Hippocampal formation (tissue), 2 donors: Measurements from ENCODE around the gene LGALS7.
"Not testable (repeated sequence)": the region's sequence is repeated elsewhere in the genome, so short reads cannot be mapped to it uniquely, and the experiment has no call there.

Experiments
- DNase-seq, 2 donors: peaks; one replicate each; lab custom pipeline; 2025; lab: John Stamatoyannopoulos, UW

Gene LGALS7

DNA sequence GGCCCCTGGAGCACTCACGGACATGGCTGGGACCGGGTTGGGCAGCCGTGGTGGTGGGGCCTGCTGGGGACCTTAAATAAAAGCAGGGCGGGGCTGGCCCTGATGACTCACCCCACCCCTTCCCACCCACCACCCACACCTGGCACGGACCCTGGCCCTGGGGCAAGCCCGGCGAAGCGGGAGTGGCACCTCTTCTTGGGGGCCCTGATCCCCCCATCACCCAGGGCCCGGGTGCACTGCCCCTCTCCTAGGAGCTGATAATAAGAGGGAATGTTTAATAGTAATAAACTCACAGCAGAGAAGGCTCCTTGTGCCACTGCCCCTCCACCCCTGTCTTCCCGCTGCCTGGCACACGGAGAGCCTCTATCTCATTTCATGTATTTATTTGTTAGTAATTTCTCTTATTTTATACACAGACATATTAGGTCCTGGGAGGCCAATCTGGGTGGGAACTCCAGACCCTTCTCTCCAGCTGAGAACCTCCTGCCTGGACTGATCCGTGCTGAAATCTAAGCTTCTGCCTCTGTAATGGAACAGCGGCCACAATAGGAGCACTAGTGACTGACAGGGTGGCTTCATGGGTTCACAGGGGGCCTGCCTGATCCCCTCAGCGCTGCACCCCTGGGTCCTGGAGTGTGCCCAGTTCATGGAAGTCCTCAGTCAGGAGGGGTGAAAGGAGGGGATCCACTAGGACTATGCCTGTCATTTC lies at the start of gene LGALS7:
Gene LGALS7 (minus strand): TSS at position 49 of the 709 bp plus-strand sequence. CDS start 25 bp downstream, at position 24.
- no peak for DNase-seq

DNA sequence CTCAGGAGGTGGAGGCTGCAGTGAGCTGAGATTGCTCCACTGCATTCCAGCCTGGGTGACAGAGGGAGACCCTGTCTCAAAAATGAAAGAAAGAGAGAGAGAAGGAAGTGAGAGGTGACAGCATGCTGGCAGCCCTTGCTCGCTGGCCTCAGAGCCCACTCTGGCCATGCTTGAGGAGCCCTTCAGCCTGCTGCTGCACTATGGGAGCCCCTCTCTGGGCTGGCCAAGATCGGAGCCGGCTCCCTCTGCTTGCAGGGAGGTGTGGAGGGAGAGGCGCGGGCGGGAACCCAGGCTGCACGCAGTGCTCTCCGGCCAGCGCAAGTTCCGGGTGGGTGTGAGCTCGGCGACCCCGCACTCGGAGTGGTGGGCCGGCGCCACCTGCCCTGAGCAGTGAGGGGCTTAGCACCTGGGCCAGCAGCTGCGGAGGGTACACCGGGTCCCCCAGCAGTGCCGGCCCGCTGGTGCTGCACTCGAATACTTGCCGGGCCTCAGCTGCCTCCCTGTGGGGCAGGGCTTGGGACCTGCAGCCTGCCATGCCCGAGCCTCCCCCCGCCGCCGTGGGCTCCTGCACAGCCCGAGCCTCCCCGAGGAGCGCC lies 48.0 kb upstream of the LGALS7 start:
- not testable (repeated sequence) for DNase-seq

DNA sequence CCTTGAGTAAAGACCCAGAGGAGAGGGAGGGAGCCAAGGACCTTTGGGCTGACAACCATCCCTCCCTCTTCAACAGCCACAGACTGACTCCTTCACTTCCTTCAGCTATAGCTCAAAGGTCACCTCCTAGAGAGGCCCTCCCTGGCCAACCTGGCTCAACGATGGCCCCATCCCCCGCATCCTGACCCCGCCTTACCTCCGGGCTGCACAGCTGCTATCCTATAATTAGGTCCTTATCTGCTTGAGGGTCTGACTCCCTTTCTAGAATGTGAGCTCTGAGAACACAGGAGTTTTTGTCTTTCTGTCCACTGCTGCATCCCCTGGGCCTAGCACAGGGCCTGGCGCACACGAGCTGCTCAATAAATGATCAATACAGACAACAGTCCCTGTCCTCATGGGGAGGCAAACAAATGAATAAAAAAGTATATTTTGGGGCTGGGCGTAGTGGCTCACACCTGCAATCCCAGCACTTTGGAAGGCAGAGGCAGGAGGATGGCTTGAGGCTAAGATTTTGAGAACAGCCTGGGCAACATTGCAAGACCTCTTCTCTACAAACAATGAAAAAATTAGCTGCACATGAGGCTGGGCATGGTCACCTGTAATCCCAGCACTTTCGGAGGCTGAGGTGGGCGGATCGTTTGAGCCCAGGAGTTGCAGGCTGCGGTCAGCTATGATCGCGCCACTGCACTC lies 46.1 kb upstream of the LGALS7 start:
- DNase-seq = no peak

DNA sequence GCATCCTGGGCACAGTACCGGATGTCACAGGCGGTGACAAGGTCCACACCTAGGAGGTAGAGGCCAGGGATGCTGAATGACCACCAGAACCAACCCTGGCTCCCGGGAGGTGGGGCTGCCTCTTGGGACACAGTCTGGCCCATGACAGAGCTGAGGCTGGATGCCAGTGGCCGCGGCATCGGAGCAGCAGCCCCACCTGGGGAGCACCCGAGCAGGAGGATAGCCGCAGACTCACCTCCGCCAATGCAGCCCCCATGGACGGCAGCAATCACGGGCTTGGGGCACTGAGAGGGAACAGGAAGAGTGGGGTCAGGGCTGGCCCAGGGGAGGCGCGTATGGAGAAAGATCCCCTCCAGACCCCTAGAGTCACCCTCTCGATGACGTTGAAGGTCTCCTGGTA lies 43.8 kb upstream of the LGALS7 start:
- no peak for DNase-seq

DNA sequence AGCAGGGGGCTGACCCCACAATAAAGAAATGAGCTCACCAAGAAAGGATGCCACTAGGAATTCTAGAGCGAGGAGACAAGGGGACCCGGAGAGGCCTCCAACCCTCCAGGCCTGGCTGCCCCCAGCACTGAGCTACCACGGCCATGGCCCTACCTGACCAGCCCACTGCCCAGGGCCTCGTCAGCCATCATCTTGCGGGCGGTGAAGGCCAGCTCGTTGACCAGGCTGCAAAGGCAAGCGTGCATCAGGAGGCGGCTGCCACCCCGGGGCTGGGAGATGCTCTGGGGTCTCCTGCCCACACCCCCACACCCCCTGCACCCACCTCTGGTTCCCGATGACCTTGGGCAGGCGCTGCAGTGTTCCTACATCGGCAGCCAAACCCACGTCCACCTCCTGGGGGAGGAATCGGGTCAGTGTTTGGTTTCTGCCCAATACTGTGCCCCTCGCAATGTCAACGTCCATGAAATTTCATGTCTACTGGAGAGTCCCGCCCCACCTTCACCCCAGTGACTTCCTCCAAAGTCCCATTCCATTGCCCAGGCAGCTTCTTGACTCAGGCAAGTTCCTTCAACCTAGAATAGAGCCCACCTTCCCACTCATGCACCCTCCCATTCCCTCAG lies 42.9 kb upstream of the LGALS7 start:
- no peak for DNase-seq

DNA sequence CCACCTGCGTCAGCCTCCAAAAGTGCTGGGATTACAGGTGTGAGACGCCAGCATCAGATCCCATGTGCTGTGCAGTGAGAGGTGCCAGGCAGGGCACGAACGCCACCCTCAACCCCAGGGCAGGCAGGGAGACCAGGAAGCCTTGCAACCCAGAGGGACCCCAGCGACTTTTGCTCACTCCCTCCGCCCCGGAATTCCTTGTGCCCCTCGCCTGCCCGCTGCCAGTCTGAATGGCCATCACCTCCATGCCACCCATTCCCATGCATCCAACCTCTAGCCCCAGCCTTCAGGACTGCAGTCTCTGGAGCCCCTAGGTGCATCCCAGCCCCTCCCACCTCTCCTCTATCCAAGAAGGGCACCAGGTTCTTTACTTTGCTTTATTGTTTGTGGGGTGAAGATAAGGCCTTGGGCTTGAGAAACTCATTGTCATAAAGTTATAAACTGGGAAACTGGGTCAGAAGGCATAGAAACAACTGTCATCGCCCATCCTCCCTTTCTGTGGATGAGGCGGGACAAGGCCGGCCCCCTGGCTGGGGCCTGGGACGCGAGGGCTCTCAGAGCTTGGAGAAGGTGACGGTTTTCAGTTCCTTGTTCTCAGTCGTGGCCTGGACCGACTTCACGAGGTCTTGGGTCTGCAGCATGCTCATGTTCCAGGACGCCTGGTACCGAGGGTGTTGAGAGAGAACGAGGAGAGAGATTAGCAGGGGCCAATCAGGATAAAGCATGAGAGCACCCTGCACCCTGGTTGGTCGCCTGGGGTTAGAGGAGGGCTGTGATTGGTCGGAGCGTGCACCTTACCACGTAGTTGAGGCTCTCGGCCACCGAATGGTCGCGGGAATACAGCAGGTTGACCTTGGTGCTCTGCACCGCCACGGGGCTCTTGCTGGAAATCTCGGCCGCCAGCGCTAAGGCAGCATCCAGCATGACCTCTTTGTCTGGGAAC lies 42.0 kb upstream of the LGALS7 start:
- DNase-seq = no peak

DNA sequence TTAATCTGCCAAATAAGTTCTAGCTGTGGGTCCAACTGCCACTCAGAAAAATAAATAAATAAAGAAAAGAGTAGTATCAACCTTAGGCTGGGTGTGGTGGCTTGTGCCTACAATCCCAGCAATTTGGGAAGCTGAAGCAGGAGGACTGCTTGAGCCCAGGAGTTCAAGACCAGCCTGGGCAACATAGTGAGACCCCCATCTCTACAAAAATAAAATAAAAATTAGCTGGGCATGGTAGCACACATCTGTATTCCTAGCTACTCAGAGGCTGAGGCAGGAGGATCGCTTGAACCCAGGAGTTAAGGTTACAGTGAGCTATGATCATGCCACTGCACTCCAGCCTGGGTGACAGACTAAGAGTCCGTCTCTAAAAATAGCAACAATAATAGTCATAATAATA lies 40.6 kb upstream of the LGALS7 start:
- not testable (repeated sequence) for DNase-seq

DNA sequence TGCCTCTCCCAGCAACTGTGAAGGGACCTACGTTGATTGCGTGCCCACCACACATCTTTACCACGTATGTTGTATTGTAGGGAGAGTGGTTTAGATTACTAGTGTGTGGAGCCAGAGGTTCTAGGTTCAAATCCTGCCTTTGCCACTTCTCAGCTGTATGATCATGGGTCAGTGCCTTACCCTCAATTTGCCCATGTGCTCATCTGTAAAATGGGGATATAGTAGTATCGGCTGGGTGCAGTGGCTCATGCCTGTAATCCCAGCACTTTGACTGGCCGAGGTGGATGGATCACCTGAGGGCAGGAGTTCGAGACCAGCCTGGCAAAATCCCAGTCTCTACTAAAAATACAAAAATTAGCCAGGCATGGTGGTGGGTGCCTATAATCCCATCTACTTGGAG lies 40.0 kb upstream of the LGALS7 start:
- no peak for DNase-seq

DNA sequence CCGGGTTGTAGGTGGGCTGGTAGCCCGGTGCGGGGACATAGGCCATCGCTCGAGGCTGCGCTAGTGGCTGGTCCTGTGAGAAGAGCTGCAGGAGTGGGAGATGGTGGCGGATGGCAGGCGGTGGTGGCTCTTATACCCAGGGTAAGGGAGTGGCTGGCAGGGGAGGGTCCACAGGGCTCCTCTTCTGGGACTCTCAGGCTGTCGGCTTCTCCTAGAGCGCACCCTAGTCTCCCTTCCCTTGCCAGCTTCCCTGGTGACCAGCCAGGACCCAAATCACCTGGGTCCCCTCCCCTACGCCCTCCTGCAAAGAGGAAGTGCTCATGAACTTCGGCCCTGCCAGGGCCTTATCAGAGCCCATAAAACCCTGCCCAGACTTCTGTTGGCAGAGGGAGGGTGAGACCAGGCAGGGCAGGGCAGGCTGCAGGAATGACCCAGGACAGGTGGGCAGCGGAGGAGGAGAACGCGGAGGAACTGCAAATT lies 39.6 kb upstream of the LGALS7 start, which contains the start of gene LGALS4:
Gene LGALS4 (minus strand): TSS at position 105 of the 480 bp plus-strand sequence. CDS start 59 bp downstream, at position 46.
- no peak for DNase-seq

DNA sequence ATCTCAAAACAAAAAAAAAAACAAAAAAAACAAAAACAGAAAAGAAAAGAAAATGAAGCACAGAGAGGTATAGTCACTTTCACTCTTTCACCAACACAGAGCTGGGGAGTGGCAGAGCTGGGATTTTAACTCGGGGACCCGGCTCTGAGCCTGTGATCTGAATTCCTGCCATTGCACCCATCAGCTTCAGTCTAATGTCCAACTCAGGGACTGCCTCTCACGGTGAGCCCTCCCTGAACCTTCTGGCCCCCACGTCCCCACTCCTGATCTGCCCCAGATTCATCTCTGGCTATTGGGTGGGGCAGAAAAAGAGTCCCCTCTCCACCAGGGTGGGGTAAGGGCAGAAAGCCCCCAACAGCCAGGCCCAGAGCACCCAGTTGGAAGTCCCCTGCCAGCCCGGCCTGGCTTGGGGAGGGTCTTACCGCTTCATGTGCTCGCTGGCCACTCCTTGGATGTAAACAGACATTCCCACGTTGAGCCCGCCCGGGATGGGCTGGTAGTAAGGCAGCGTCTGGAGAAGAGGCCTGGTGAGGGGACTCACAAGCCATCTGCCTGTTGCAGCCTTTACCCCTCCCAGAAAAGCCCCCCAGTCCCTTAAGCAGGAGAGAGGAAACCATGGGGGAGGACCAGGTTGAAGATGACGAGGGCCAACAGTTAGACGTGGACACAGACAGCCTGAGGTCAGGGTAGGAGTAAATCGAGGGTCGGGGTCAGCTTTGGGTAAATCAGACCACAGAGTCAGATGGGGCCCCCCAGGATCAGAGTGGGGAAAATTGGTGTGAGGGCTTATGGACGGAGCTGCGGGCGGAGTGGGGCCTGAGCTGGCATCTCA lies 38.9 kb upstream of the LGALS7 start:
- DNase-seq = no peak

DNA sequence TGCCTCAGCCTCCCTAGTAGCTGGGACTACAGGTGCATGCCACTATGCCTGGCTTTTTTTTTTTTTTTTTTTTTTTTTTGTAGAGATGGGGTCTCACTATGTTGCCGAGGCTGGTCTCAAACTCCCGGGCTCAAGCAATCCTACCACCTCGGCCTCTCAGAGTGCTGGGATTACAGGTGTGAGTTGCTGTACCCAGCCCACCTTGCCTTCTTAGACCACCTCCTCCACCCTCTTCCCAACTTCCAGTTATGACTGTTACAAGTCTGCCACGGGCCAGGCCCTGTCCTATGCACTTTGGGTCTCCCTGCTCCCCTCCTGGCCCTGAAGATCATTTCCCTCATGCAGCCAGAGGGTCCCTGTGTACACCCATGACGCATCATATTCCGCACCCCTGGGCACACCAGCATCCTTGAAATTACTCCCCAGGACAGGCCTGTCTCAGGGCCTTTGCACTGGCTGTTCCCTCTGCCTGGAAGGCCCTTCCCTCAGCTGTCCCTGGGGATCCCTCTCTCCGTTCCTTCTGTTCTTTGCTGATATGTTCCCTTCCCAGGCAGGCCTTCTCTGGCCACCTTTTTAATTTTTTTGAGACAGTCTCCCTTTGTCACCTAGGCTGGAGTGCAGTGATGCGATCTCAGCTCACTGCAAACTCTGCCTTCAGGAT lies 36.4 kb upstream of the LGALS7 start:
- DNase-seq = no peak

DNA sequence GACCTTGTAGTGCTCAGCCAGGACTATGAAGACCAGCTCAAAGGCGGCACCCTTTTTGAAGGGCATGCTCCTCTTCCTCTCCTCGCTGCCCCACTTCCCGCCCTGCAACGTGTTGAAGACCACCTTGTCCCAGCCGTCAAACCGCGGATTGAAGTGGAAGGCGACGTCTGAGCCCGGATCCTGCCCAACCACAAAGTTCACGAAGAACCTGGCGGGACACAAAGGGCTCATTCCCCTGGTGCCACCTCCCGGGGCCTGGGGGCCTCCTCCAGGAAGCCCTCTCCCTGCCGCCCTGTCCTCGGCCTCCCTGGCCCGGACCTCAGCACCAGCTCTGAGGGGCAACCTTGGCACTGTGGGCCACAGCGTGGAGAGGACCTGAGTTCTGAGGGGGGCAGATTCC lies 35.4 kb upstream of the LGALS7 start:
- no peak for DNase-seq

DNA sequence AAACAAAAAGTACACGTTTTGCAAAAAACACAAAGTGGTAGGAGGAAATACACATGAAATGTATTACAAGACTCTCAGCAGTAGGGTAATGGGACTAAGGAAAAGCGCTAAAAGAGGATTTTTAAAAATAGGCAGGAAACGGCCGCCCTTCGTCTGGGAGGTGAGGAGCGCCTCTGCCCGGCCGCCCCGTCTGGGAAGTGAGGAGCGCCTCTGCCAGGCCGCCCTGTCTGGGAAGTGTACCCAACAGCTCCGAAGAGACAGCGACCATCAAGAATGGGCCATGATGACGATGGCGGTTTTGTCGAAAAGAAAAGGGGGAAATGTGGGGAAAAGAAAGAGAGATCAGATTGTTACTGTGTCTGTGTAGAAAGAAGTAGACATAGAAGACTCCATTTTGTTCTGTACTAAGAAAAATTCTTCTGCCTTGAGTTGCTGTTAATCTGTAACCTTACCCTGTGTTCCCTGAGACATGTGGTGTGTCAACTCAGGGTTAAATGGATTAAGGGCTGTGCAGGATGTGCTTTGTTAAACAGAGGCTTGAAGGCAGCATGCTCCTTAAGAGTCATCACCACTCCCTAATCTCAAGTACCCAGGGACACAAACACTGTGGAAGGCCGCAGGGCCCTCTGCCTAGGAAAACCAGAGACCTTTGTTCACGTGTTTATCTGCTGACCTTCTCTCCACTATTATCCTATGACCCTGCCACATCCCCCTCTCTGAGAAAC lies 34.2 kb upstream of the LGALS7 start:
- not testable (repeated sequence) for DNase-seq

DNA sequence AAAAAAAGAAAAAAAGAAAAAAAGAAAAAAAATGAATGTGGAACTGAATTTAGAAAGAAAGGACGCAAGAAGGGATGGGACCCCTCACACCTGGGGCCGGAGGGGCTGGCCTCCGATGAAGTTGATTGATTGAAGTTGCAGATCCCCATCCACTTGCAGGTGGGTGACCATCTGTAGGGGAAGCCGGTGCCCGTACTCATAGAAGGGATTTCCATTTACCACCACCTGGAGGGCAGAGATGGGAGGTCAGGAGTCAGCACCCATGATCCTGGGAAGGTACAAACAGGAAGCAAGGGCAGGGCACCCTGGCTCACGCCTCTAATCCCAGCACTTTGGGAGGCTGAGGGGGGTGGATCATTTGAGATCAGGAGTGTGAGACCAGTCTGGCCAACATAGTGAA lies 33.1 kb upstream of the LGALS7 start:
- no peak for DNase-seq

DNA sequence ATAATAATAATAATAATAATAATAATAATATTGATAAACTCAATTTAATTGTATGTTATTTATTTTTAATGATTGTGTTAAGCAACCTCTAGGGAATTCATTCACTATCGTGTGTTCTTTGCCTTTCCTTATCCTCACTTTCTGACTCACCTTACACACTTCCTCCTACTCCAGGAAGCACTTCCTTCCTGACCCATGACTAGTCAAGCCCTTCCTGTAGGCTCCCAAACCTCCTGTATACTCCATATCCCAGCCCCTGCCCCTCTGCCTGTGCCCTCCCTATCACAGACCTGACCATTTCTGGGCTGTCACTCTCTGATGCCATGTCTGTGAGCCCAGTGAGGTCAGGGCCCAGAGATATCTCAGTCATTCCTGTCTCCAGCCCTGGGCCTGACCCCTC lies 31.9 kb upstream of the LGALS7 start:
- no peak for DNase-seq

DNA sequence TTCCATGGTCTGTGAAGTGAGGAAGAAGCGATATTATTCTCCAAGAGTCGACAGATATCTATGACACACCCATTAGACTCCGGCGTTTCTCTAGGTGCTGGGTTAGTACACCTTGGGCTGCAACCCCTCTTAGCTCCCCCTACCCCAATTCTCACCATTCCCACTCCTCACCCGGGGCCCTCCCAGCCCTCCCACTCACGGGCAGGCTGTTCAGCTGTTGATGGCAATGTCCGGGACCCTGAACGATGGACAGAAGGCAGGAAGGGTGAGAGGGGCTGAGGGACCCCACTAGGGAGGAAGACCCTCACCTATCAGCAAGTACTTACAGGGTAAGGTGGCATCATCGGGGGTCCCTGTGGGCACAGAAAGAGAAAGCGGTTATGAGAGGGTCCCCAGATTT lies 30.2 kb upstream of the LGALS7 start:
- DNase-seq = no peak

DNA sequence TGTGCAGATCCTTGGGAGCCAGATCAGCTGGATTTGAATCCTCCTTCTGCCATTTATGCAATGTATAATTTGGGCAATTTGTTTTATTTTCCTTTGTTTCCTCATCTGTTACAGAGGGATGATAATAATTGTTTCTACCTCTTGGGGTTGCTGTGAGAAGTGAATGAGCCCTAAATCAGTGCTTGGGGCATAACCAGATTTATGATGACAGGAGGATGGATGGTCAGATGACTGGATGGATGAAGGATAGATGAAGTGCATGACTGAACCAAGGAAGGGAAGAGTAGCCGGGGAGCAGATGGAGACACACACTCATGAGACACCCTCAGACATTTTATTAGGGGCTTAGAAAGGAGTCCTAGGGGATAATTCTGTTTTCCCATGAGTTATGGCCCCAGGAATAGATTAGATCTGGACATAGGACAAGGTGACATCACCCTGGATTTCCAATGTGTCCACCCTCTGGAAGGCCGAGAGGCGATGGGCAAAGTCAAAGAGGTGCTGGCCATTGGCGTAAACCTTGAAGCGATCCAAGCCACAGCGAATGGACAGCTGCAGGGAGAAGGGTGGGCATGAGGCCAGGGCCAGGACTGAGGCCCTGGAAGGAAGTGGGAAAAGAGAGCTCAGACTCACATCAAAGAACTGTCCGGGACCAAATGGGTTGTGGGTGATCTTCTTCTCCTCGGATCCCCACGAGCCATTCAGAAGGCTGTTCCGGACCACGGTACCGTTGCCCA lies 28.2 kb upstream of the LGALS7 start:
- DNase-seq = no peak

DNA sequence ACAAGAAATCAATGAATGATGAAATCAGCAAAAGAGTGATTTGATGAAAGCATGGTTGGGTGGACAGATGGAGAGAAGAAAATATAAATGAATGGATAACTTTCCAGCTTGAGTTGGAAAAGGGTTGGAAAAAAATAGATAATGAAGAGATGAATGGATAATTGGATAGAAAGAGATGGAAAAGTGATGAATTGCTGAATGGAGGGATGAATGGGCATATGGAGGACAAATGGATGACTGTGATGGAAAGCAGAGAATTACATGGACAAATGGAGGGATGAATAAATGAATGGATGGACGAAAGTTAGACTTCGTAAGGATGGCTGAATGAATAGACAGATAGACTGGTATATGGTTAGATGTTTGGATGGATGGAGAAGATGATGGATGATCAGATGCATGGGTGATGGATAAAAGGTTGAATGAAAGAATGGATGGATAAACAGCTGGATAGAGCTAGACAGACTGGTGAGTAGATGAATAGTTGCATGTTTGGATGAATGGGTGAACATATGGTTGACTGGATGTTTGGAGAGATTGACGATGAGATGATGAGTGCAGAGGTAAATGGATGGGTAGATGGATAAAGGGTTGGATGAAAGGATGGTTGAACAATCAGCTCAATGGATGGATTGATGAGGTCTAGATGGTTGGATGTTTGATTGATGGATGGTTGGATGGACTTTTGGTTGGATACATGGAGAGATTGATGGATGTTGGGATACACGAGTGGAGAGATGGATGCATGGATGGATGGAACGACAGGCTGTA lies 27.4 kb upstream of the LGALS7 start:
- DNase-seq = no peak
